ENCODE results near the gene SETD9. TPM values are rescaled to one million over a fixed set of nuclear protein-coding genes. Genes with fewer than 3 reads are reported as not detected.
A peak's percentile ranks its signal among the peaks of the same experiment; 100 is the strongest.

The SETD9 gene
- total RNA-seq, 1 donor from 2014 or later, result 12.2 TPM

- no peaks in the 10 kb centered on the region for H3K9me3 ChIP-seq (ENCODE audit: insufficient read depth, low read depth, low read length)
- Mint-ChIP-seq H3K4me1 (ENCODE audit: low read depth, unreplicated experiment) (no peaks in the 10 kb centered on the region), H3K9me3 (ENCODE audit: unreplicated experiment) (no peaks in the 10 kb centered on the region), H3K27me3 (ENCODE audit: low read depth, unreplicated experiment) (no peaks in the 10 kb centered on the region), H3K27ac (ENCODE audit: unreplicated experiment) (no peak overlapping the region), H3K36me3 (ENCODE audit: low read depth, unreplicated experiment) (peaks cover 14% of the 10 kb centered on the region), H3K4me3 (ENCODE audit: unreplicated experiment) (no peak overlapping the region)
- peaks cover 10% of the 10 kb centered on the region for H3K79me2 ChIP-seq (ENCODE audit: insufficient read depth, low read length)
- FAIRE-seq (no peak), DNase-seq (ENCODE audit: low read depth) (peak; percentile 45)
- no peak overlapping the region for H3K27ac ChIP-seq (ENCODE audit: low read depth, low read length)
- H3K36me3 ChIP-seq (ENCODE audit: insufficient read depth, low read length), result peaks cover 55% of the 10 kb centered on the region
- peaks cover 16% of the 10 kb centered on the region for H4K20me1 ChIP-seq (ENCODE audit: insufficient read depth, low read length)
- no peak for TF ChIP-seq CTCF (IDR thresholded peaks at IDR 0.05; ENCODE audit: insufficient read depth, low read depth, low read length)
- H3K27me3 ChIP-seq (ENCODE audit: insufficient read depth, low read length), result no peaks in the 10 kb centered on the region
- H3K4me3 ChIP-seq (ENCODE audit: insufficient read depth, low read depth, low read length), result no peak overlapping the region
- no peak overlapping the region for H2AFZ ChIP-seq (ENCODE audit: low read depth, low read length)
- H3K9ac ChIP-seq (ENCODE audit: low read length), result no peak overlapping the region
- no peaks in the 10 kb centered on the region for H3K4me1 ChIP-seq (ENCODE audit: insufficient read depth, low read length)
- H3K4me2 ChIP-seq (ENCODE audit: low read length), result no peak overlapping the region
Measured at GRCh38 chr5:56941981-56942380, 32.6 kb downstream of the SETD9 start.

GRCh38 chr5:56947052-56947451 lies 37.7 kb downstream of the SETD9 start:
- Histone ChIP-seq H3K9me3 (ENCODE audit: insufficient read depth, low read depth, low read length) (no peaks in the 10 kb centered on the region), H3K79me2 (ENCODE audit: insufficient read depth, low read length) (peaks cover 46% of the 10 kb centered on the region), H3K27ac (ENCODE audit: low read depth, low read length) (no peak overlapping the region), H3K4me3 (ENCODE audit: insufficient read depth, low read depth, low read length) (no peak overlapping the region), H3K27me3 (ENCODE audit: insufficient read depth, low read length) (no peaks in the 10 kb centered on the region), H4K20me1 (ENCODE audit: insufficient read depth, low read length) (peaks cover 28% of the 10 kb centered on the region), H3K4me1 (ENCODE audit: insufficient read depth, low read length) (peaks cover 5% of the 10 kb centered on the region), H3K36me3 (ENCODE audit: insufficient read depth, low read length) (peaks cover 35% of the 10 kb centered on the region), H2AFZ (ENCODE audit: low read depth, low read length) (no peak overlapping the region), H3K4me2 (ENCODE audit: low read length) (no peak overlapping the region), H3K9ac (ENCODE audit: low read length) (no peak overlapping the region)
- peaks cover 4% of the 10 kb centered on the region for H3K4me1 Mint-ChIP-seq (ENCODE audit: low read depth, unreplicated experiment)
- no peak overlapping the region for H3K4me3 Mint-ChIP-seq (ENCODE audit: unreplicated experiment)
- no peaks in the 10 kb centered on the region for H3K9me3 Mint-ChIP-seq (ENCODE audit: unreplicated experiment)
- no peak for DNase-seq (ENCODE audit: low read depth)
- TF ChIP-seq CTCF (IDR thresholded peaks at IDR 0.05; ENCODE audit: insufficient read depth, low read depth, low read length) (no peak), EZH2 (IDR thresholded peaks at IDR 0.05; ENCODE audit: insufficient read depth, low read length) (no peak)
- H3K36me3 Mint-ChIP-seq (ENCODE audit: low read depth, unreplicated experiment), result peaks cover 8% of the 10 kb centered on the region
- H3K27me3 Mint-ChIP-seq (ENCODE audit: low read depth, unreplicated experiment), result no peaks in the 10 kb centered on the region
- FAIRE-seq, result no peak
- no peak overlapping the region for H3K27ac Mint-ChIP-seq (ENCODE audit: unreplicated experiment)

GRCh38 chr5:56950626-56951125 lies 41.3 kb downstream of the SETD9 start:
- no peak for FAIRE-seq

More at GRCh38 chr5:56950626-56951125, 41.3 kb downstream of the SETD9 start:
- H3K9me3 ChIP-seq (ENCODE audit: insufficient read depth, low read depth, low read length), result no peaks in the 10 kb centered on the region
- Mint-ChIP-seq H3K27me3 (ENCODE audit: low read depth, unreplicated experiment) (peaks cover 3% of the 10 kb centered on the region), H3K4me1 (ENCODE audit: low read depth, unreplicated experiment) (peaks cover 4% of the 10 kb centered on the region), H3K36me3 (ENCODE audit: low read depth, unreplicated experiment) (no peaks in the 10 kb centered on the region), H3K4me3 (ENCODE audit: unreplicated experiment) (peak overlapping the region; percentile 97), H3K9me3 (ENCODE audit: unreplicated experiment) (no peaks in the 10 kb centered on the region), H3K27ac (ENCODE audit: unreplicated experiment) (peak overlapping the region; percentile 91)
- H3K36me3 ChIP-seq (ENCODE audit: insufficient read depth, low read length), result peaks cover 17% of the 10 kb centered on the region
- H3K4me1 ChIP-seq (ENCODE audit: insufficient read depth, low read length), result peaks cover 5% of the 10 kb centered on the region
- peak overlapping the region; percentile 89 for H3K9ac ChIP-seq (ENCODE audit: low read length)
- peak overlapping the region; percentile 74 for H2AFZ ChIP-seq (ENCODE audit: low read depth, low read length)
- H3K4me2 ChIP-seq (ENCODE audit: low read length), result peak overlapping the region; percentile 98
- H3K27ac ChIP-seq (ENCODE audit: low read depth, low read length), result peak overlapping the region; percentile 63
- H4K20me1 ChIP-seq (ENCODE audit: insufficient read depth, low read length), result peaks cover 28% of the 10 kb centered on the region
- peak; percentile 41 for DNase-seq (ENCODE audit: low read depth)
- no peaks in the 10 kb centered on the region for H3K27me3 ChIP-seq (ENCODE audit: insufficient read depth, low read length)
- TF ChIP-seq CTCF (IDR thresholded peaks at IDR 0.05; ENCODE audit: insufficient read depth, low read depth, low read length) (no peak), EZH2 (IDR thresholded peaks at IDR 0.05; ENCODE audit: insufficient read depth, low read length) (no peak)
- H3K79me2 ChIP-seq (ENCODE audit: insufficient read depth, low read length), result peaks cover 46% of the 10 kb centered on the region
- peak overlapping the region; percentile 85 for H3K4me3 ChIP-seq (ENCODE audit: insufficient read depth, low read depth, low read length)

Measured in astrocyte (in vitro differentiated cells and primary cell).